ENCODE results near the gene EFCAB7. TPM values are rescaled to one million over a fixed set of nuclear protein-coding genes. Genes with fewer than 3 reads are reported as not detected.

Gene EFCAB7
- total RNA-seq, 1 experiment from 2014 or later = 7.6 TPM

DNA sequence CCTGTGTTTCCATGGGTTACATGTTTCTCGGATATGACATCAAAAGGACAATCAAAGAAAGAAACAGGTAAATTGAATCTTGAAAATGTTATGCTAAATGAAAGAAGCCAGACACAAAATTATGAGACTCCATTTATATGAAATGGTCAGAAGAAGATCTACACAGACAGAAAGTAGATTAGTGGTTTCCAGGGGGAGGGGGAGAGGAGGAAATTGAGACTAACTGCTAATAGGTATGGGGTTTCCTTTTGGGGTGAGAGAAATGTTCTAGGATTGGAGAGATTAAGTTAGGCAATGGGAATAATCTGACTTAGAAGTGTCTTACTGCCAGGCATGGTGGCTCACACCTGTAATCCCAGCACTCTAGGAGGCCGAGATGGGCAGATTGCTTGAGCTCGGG is 22.1 kb upstream of the EFCAB7 start:
- intact Hi-C loops (cut with micrococcal nuclease) = no loop called here
- H3K27ac Mint-ChIP-seq (ENCODE audit: low read depth, unreplicated experiment) = no peak overlapping the region
- peaks cover 18% of the 10 kb centered on the region for H3K4me1 Mint-ChIP-seq (ENCODE audit: insufficient read depth, unreplicated experiment)
- no peak for DNase-seq (ENCODE audit: unreplicated experiment)
- peaks cover 8% of the 10 kb centered on the region for H3K36me3 Mint-ChIP-seq (ENCODE audit: insufficient read depth, unreplicated experiment)
- peaks cover 7% of the 10 kb centered on the region for H3K9me3 Mint-ChIP-seq (ENCODE audit: unreplicated experiment)
- TF ChIP-seq, protein P1, sequence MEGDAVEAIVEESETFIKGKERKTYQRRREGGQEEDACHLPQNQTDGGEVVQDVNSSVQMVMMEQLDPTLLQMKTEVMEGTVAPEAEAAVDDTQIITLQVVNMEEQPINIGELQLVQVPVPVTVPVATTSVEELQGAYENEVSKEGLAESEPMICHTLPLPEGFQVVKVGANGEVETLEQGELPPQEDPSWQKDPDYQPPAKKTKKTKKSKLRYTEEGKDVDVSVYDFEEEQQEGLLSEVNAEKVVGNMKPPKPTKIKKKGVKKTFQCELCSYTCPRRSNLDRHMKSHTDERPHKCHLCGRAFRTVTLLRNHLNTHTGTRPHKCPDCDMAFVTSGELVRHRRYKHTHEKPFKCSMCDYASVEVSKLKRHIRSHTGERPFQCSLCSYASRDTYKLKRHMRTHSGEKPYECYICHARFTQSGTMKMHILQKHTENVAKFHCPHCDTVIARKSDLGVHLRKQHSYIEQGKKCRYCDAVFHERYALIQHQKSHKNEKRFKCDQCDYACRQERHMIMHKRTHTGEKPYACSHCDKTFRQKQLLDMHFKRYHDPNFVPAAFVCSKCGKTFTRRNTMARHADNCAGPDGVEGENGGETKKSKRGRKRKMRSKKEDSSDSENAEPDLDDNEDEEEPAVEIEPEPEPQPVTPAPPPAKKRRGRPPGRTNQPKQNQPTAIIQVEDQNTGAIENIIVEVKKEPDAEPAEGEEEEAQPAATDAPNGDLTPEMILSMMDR (IDR thresholded peaks at IDR 0.05; ENCODE audit: unreplicated experiment) = no peak
- H3K4me3 Mint-ChIP-seq (ENCODE audit: unreplicated experiment) = no peak overlapping the region
- no TSS peak for BruUV-seq (replicated peaks)
- POLR2A ChIA-PET = no interaction called here
- H3K27me3 Mint-ChIP-seq (ENCODE audit: insufficient read depth, unreplicated experiment) = no peaks in the 10 kb centered on the region
- CTCF ChIA-PET = no interaction called here

DNA sequence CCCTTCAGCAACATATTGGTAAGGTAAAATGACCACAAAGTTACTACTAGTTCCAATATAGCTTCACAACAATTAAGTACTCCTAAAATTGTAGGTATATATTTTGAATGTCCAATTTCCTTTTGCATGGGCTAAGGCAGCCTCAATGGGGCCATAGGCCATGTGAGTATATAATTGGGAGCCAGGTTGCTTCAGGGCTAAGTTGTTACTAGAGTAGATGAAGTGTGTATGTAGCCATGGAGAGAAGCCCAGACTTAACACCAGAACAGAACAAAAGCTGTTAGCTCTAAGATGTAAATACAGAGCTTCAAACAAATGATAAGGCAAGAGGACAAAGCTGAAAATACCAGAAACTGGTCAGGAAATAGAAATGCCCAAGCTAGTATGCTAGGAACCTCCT is 16.5 kb upstream of the EFCAB7 start:
- ChIA-PET POLR2A (interaction anchor here (1.0 kb wide), 1 partner anchor 17 kb away, joined by 3 read pairs; the partner anchor contains the start of gene EFCAB7), CTCF (no interaction called here)
- Mint-ChIP-seq H3K27me3 (ENCODE audit: insufficient read depth, unreplicated experiment) (no peaks in the 10 kb centered on the region), H3K36me3 (ENCODE audit: insufficient read depth, unreplicated experiment) (peaks cover 26% of the 10 kb centered on the region), H3K4me1 (ENCODE audit: insufficient read depth, unreplicated experiment) (peaks cover 5% of the 10 kb centered on the region), H3K9me3 (ENCODE audit: unreplicated experiment) (no peaks in the 10 kb centered on the region), H3K27ac (ENCODE audit: low read depth, unreplicated experiment) (no peak overlapping the region), H3K4me3 (ENCODE audit: unreplicated experiment) (no peak overlapping the region)
- intact Hi-C loops (cut with micrococcal nuclease) = no loop called here
- BruUV-seq (replicated peaks) = no TSS peak
- TF ChIP-seq, protein P1 (IDR thresholded peaks at IDR 0.05; ENCODE audit: unreplicated experiment) = no peak
- no peak for DNase-seq (ENCODE audit: unreplicated experiment)

DNA sequence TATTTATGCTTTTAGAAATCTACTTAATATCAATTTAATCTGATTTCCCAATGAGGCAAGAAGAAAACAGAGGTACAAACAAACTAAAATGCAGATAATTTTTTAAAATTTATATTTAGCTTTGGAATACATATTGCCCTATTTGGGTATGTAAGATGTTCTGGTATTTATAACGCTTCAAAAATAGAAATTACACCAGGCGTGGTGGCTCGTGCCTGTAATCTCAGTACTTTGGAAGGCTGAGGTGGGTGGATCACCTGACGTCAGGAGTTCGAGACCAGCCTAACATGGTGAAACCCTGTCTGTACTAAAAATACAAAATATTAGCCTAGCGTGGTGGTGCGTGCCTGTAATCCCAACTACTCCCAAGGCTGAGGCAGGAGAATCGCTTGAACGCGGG is 13.6 kb upstream of the EFCAB7 start:
- BruUV-seq (replicated peaks) = no TSS peak

DNA sequence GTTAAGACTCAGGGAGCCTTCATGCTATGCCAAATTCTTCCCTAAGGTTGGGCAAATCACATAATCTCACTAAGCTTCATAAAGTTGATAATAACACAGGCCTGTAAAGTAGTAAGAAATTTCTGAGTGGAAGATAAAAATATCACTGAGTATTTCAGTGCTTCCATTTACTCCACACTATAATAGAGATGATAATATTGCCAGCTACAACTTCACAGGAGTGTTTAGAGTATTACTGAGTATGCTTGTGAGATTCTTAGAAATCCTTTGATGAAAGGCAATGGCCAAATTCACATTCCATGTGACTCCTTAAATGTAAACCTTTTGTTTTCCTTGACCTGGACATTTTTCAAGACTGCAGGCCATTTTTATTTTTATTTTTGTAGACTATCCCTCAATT is 10.7 kb upstream of the EFCAB7 start:
- H3K4me1 Mint-ChIP-seq (ENCODE audit: insufficient read depth, unreplicated experiment) = peaks cover 5% of the 10 kb centered on the region
- DNase-seq (ENCODE audit: unreplicated experiment) = no peak
- intact Hi-C loops (cut with micrococcal nuclease) = no loop called here
- no peak overlapping the region for H3K27ac Mint-ChIP-seq (ENCODE audit: low read depth, unreplicated experiment)
- peaks cover 5% of the 10 kb centered on the region for H3K36me3 Mint-ChIP-seq (ENCODE audit: insufficient read depth, unreplicated experiment)
- peaks cover 10% of the 10 kb centered on the region for H3K9me3 Mint-ChIP-seq (ENCODE audit: unreplicated experiment)
- H3K27me3 Mint-ChIP-seq (ENCODE audit: insufficient read depth, unreplicated experiment) = no peaks in the 10 kb centered on the region
- no peak overlapping the region for H3K4me3 Mint-ChIP-seq (ENCODE audit: unreplicated experiment)
- ChIA-PET CTCF (no interaction called here), POLR2A (interaction anchor here (0.5 to 1.5 kb wide), 4 partner anchors 11 to 121 kb away, joined by 3 to 7 read pairs (median 4); partner anchors contain the start of genes EFCAB7 and ITGB3BP)
- BruUV-seq (replicated peaks) = no TSS peak
- TF ChIP-seq, protein P1 (IDR thresholded peaks at IDR 0.05; ENCODE audit: unreplicated experiment) = no peak

More for the DNA sequence above, 13.6 kb upstream of the EFCAB7 start:
- Mint-ChIP-seq H3K27me3 (ENCODE audit: insufficient read depth, unreplicated experiment) (no peaks in the 10 kb centered on the region), H3K9me3 (ENCODE audit: unreplicated experiment) (peaks cover 10% of the 10 kb centered on the region), H3K36me3 (ENCODE audit: insufficient read depth, unreplicated experiment) (peaks cover 26% of the 10 kb centered on the region), H3K4me3 (ENCODE audit: unreplicated experiment) (no peak overlapping the region), H3K4me1 (ENCODE audit: insufficient read depth, unreplicated experiment) (peaks cover 5% of the 10 kb centered on the region), H3K27ac (ENCODE audit: low read depth, unreplicated experiment) (no peak overlapping the region)
- no peak for DNase-seq (ENCODE audit: unreplicated experiment)
- ChIA-PET POLR2A (interaction anchor here (0.7 kb wide), 1 partner anchor 16 kb away, joined by 3 read pairs; no protein-coding TSS in a partner anchor), CTCF (no interaction called here)
- TF ChIP-seq, protein P1 (IDR thresholded peaks at IDR 0.05; ENCODE audit: unreplicated experiment) = no peak
- intact Hi-C loops (cut with micrococcal nuclease) = no loop called here
